GM08714 (cell line): ENCODE measurements around the gene GGCX.

Source experiments
- H3K4me3 ChIP-seq: fragments of 200-500 bp; sonication (Bioruptor generic); 2 replicates; pipeline ENCODE4 v1.5.1; 2014; ENCODE audit warnings: mild to moderate bottlenecking, low read length, inconsistent platforms
- ZNF274 ChIP-seq: IDR thresholded peaks from 2 replicates; pipeline ENCODE4 v1.6.1; 2012; ENCODE audit warnings: mild to moderate bottlenecking, low read depth, low read length

GGCX gene

DNA sequence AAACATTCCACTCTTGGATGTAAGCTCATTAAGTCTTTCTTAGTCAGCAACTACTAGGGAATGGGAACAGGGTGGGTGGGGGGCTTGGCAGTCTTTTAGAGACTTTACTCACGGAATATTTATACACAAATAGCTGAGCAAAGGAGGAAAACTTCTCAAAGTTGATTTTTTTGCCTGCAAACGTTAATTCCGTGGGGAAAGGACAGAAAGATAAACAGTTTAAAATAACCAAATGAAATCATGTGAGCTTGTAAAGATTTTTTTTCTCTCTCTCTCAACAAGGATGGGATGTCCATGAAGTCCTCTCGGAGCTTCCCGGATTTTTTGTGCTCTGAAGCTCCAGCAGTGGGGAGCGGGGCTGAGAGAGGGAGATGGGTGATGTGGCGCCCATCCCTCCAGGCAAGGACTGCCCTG is 54.5 kb downstream of the GGCX start:
- H3K4me3 ChIP-seq, result no peak overlapping the region
- no peak for TF ChIP-seq ZNF274

GRCh38 chr2:85505551-85506238 is 55.6 kb downstream of the GGCX start:
- no peak overlapping the region for H3K4me3 ChIP-seq
- no peak for TF ChIP-seq ZNF274

GRCh38 chr2:85504778-85505261 is 56.5 kb downstream of the GGCX start:
- H3K4me3 ChIP-seq, result no peak overlapping the region
- no peak for TF ChIP-seq ZNF274

DNA sequence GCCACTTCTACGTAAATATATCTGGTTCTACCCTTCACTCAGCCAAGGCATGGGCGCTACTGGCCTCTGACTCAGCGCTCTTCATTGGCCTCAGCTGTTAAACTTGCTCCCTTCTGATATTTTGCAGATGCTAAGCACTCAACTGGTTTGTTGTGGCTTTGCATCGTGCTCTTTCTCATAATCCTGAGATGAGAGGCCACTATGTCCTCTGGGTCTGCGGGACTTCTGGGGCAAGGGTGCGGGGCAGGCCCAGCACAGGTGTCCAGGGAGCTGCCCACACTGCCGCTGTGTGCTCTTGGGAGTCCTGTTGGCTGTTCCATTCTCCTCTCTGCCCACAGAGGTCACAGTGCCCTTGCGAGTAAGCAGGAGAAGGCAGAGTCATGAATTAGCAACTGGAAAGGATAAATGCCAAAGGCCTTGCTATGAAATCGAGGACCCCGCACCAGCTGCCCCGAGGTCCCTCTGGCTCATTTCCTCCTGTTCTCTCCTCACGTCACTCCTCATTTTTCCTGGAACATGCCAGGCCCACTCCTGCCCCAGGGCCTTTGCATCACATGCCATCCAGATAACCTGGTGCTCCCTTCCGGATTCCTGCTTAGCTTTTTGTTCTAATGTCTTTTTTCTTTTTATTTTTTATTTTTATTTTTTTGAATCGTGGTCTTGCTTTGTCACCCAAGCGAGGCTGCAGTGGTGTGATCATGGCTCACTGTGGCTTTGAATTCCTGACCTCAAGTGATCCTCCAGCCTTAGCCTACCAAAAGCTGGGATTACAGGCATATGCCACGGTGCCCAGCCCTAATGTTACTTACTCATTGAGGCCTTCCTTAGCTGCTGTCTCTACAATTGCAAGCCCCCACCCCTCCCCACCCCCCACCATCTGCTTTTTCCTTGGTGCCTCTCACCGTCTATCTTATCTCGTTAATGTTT is 57.2 kb downstream of the GGCX start:
- TF ChIP-seq ZNF274, result no peak
- H3K4me3 ChIP-seq, result no peak overlapping the region

- no peak overlapping the region for H3K4me3 ChIP-seq
- no peak for TF ChIP-seq ZNF274
Observed at GRCh38 chr2:85503168-85503850, 58.0 kb downstream of the GGCX start.

DNA sequence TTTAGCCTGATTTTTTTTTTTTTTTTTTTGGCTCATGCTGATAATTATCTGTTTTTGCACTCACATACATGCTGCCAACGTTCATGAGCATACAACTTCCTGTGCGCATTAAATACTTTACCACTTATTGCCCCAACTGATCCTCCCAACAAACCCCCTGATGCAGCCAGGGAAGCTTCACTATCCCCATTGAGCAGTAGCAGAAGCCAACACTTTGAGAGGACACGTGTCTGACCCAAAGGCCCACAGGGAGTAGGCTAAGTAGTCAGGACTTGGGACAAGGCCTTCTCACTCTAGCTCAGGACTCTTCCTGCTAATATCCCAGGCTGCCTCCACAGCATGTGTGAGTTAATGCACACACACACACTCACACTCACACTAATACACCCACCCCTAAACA is 58.6 kb downstream of the GGCX start:
- H3K4me3 ChIP-seq, result no peak overlapping the region
- no peak for TF ChIP-seq ZNF274

- TF ChIP-seq ZNF274, result no peak
- H3K4me3 ChIP-seq, result no peak overlapping the region
Observed at GRCh38 chr2:85501248-85501647, 60.0 kb downstream of the GGCX start.

DNA sequence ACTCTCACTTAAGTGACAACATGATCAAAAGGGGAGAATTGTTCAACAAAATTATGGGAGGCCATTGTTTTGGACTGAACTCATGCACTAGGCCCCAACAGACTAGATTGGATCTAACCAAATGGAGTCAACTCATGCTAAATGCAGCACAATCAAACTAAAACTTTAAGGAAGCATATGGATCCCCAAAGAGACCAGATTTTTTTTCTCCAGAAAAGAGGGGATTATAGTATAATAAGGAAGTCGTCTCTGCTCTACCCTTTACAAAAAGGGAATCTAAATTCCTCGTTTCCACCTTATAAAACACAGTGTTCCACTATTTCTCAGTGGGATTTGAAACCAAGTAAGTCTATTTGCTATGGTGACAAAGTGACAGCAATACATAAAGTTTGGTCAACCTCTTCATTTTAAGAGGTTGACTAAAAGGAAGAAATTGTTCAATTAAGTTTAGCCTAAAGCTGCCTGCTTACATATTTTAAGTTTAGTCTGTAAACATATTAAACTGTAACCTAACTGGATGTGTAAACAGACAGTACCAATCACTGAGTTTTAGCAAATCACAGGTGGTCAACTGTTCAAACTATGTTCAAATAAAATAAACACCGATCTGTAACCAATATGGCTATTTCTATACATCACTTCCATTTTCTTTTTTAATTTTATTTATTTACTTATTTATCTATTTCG is 63.2 kb downstream of the GGCX start:
- TF ChIP-seq ZNF274, result no peak
- no peak overlapping the region for H3K4me3 ChIP-seq

- H3K4me3 ChIP-seq, result no peak overlapping the region
- no peak for TF ChIP-seq ZNF274
Observed at GRCh38 chr2:85496436-85496835, 64.9 kb downstream of the GGCX start.
